ENCODE results near the gene CCDC116.

Gene CCDC116

DNA sequence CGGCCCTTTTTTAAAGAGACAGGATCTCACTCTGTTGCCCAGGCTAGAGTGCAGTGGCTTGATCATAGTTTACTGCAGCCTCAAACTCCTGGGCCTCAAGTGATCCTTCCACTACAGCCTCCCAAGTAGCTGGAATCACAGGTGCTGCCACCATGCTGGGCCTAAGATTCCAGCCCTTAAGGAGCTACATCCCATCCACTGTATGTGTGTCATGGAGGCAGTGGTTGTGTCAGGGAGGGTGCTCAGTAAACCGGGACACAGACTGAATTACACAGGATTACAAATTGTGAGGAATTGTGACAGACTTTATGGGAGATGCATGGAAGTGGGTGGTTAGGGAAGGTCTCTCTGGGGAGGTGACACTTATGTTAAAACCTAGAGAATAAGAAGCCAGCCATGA is 31.2 kb downstream of the CCDC116 start:
- no peak overlapping the region for H3K4me3 ChIP-seq (ENCODE audit: control insufficient read depth, low read depth, low read length)
- TF ChIP-seq, protein P1, sequence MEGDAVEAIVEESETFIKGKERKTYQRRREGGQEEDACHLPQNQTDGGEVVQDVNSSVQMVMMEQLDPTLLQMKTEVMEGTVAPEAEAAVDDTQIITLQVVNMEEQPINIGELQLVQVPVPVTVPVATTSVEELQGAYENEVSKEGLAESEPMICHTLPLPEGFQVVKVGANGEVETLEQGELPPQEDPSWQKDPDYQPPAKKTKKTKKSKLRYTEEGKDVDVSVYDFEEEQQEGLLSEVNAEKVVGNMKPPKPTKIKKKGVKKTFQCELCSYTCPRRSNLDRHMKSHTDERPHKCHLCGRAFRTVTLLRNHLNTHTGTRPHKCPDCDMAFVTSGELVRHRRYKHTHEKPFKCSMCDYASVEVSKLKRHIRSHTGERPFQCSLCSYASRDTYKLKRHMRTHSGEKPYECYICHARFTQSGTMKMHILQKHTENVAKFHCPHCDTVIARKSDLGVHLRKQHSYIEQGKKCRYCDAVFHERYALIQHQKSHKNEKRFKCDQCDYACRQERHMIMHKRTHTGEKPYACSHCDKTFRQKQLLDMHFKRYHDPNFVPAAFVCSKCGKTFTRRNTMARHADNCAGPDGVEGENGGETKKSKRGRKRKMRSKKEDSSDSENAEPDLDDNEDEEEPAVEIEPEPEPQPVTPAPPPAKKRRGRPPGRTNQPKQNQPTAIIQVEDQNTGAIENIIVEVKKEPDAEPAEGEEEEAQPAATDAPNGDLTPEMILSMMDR (conservative IDR thresholded peaks at IDR 0.05; ENCODE audit: control insufficient read depth, insufficient read depth, low read depth, low read length): no peak
- DNase-seq (ENCODE audit: low read depth): no peak

GRCh38 chr22:21665047-21665851 is 32.7 kb downstream of the CCDC116 start:
- DNase-seq (ENCODE audit: low read depth): no peak
- peak overlapping the region; percentile 89 for H3K4me3 ChIP-seq (ENCODE audit: control insufficient read depth, low read depth, low read length)
- TF ChIP-seq, protein P1 (conservative IDR thresholded peaks at IDR 0.05; ENCODE audit: control insufficient read depth, insufficient read depth, low read depth, low read length): no peak

GRCh38 chr22:21666786-21667185 is 34.2 kb downstream of the CCDC116 start:
- TF ChIP-seq, protein P1 (conservative IDR thresholded peaks at IDR 0.05; ENCODE audit: control insufficient read depth, insufficient read depth, low read depth, low read length): no peak
- peak overlapping the region; percentile 89 for H3K4me3 ChIP-seq (ENCODE audit: control insufficient read depth, low read depth, low read length)
- no peak for DNase-seq (ENCODE audit: low read depth)

- TF ChIP-seq, protein P1 (conservative IDR thresholded peaks at IDR 0.05; ENCODE audit: control insufficient read depth, insufficient read depth, low read depth, low read length): no peak
- DNase-seq (ENCODE audit: low read depth): no peak
- H3K4me3 ChIP-seq (ENCODE audit: control insufficient read depth, low read depth, low read length): no peak overlapping the region
Observed at GRCh38 chr22:21669026-21669425, 36.5 kb downstream of the CCDC116 start.

- TF ChIP-seq, protein P1 (conservative IDR thresholded peaks at IDR 0.05; ENCODE audit: control insufficient read depth, insufficient read depth, low read depth, low read length): no peak
- H3K4me3 ChIP-seq (ENCODE audit: control insufficient read depth, low read depth, low read length): no peak overlapping the region
- DNase-seq (ENCODE audit: low read depth): no peak
Observed at GRCh38 chr22:21672107-21672629, 39.6 kb downstream of the CCDC116 start.

GRCh38 chr22:21673534-21674321 is 41.2 kb downstream of the CCDC116 start:
- no peak overlapping the region for H3K4me3 ChIP-seq (ENCODE audit: control insufficient read depth, low read depth, low read length)
- no peak for DNase-seq (ENCODE audit: low read depth)
- TF ChIP-seq, protein P1 (conservative IDR thresholded peaks at IDR 0.05; ENCODE audit: control insufficient read depth, insufficient read depth, low read depth, low read length): no peak
